CD14-positive monocyte (primary cell): ENCODE results near the gene ANKRD53. TPM values are rescaled to one million over a fixed set of nuclear protein-coding genes. Genes with fewer than 3 reads are reported as not detected.
"Not testable (repeated sequence)": the region's sequence is repeated elsewhere in the genome, so short reads cannot be mapped to it uniquely, and the experiment has no call there.

Experiments
- DNase-seq, 3 donors: peaks; one replicate each; pipeline ENCODE4 v3.0.0-alpha.2; 2011 to 2022
- H2AFZ ChIP-seq: 2 replicates; pipeline ENCODE4 v1.6.0; 2012; ENCODE audit warnings: mild to moderate bottlenecking, low read depth, low read length, inconsistent platforms; ENCODE audit not compliant: insufficient read depth, poor library complexity, severe bottlenecking
- H3K27ac ChIP-seq, 2 donors: 1 replicate in 1 of 2; 2 replicates in 1 of 2; pipeline ENCODE4 v1.5.1; 2012 to 2013; ENCODE audit warnings: low read length in 2 of 2, control low read depth in 1 of 2, inconsistent platforms in 1 of 2, low read depth in 1 of 2, mild to moderate bottlenecking in 1 of 2
- H3K27me3 ChIP-seq, 2 donors: one replicate each; pipeline versions ENCODE4 v1.6.0 to v1.6.1; 2011 to 2013; ENCODE audit warnings: low read length in 2 of 2; ENCODE audit not compliant: control insufficient read depth in 2 of 2, insufficient read depth in 2 of 2
- H3K36me3 ChIP-seq, 2 donors: replicated peaks in 1 of 2; 1 replicate in 1 of 2; 2 replicates in 1 of 2; pipeline versions ENCODE4 v1.5.1 to v1.6.1; 2012 to 2013; ENCODE audit warnings: low read length in 2 of 2, control low read depth in 1 of 2, inconsistent platforms in 1 of 2, mild to moderate bottlenecking in 1 of 2; ENCODE audit not compliant: insufficient read depth in 2 of 2, control insufficient read depth in 1 of 2
- H3K4me1 ChIP-seq, 2 donors: 1 replicate in 1 of 2; 2 replicates in 1 of 2; pipeline versions ENCODE4 v1.5.1 to v1.6.1; 2012 to 2013; ENCODE audit warnings: low read length in 2 of 2, control low read depth in 1 of 2, inconsistent platforms in 1 of 2, mild to moderate bottlenecking in 1 of 2, moderate library complexity in 1 of 2; ENCODE audit not compliant: insufficient read depth in 2 of 2, control insufficient read depth in 1 of 2
- H3K4me2 ChIP-seq: replicated peaks from 2 replicates; pipeline ENCODE3; 2012; ENCODE audit warnings: low read length, moderate library complexity, mild to moderate bottlenecking; ENCODE audit not compliant: poor library complexity, severe bottlenecking; ENCODE audit errors: extremely low read depth
- H3K4me3 ChIP-seq, 3 experiments: fragments of 200-600 bp in 1 of 3; sonication (generic) in 1 of 3; replicated peaks in 1 of 3; 1 replicate in 2 of 3; 2 replicates in 1 of 3; pipeline ENCODE4 v1.5.1; 2011 to 2013; ENCODE audit warnings: low read length in 3 of 3, mild to moderate bottlenecking in 3 of 3, control low read depth in 2 of 3, low read depth in 2 of 3, inconsistent platforms in 1 of 3, moderate library complexity in 1 of 3
- H3K79me2 ChIP-seq: 2 replicates; pipeline ENCODE4 v1.6.0; 2012; ENCODE audit warnings: mild to moderate bottlenecking, control low read depth, inconsistent platforms, low read length, moderate library complexity; ENCODE audit not compliant: insufficient read depth
- H3K9ac ChIP-seq: 2 replicates; pipeline ENCODE4 v1.6.0; 2017; ENCODE audit warnings: low read length, mild to moderate bottlenecking; ENCODE audit not compliant: insufficient read depth, poor library complexity, severe bottlenecking
- H3K9me3 ChIP-seq, 2 donors: replicated peaks in 1 of 2; 1 replicate in 1 of 2; 2 replicates in 1 of 2; pipeline versions ENCODE4 v1.5.1 to v1.6.1; 2012 to 2013; ENCODE audit warnings: low read length in 2 of 2, control low read depth in 1 of 2; ENCODE audit not compliant: control insufficient read depth in 1 of 2, insufficient read depth in 1 of 2
- H4K20me1 ChIP-seq: 2 replicates; pipeline ENCODE4 v1.6.0; 2012; ENCODE audit warnings: mild to moderate bottlenecking, low read length, control low read depth, moderate library complexity; ENCODE audit not compliant: insufficient read depth
- H3K27ac Mint-ChIP-seq, 7 donors: one replicate each; pipeline ENCODE4 v1.8.0; 2020; ENCODE audit warnings: mild to moderate bottlenecking in 7 of 7, mixed read lengths in 7 of 7, moderate library complexity in 6 of 7, inconsistent platforms in 2 of 7
- H3K27me3 Mint-ChIP-seq, 3 donors: one replicate each; pipeline ENCODE4 v1.8.0; 2021 to 2022; ENCODE audit warnings: low read depth in 3 of 3, mild to moderate bottlenecking in 3 of 3, mixed read lengths in 3 of 3, moderate library complexity in 3 of 3, inconsistent platforms in 1 of 3
- H3K36me3 Mint-ChIP-seq, 2 donors: one replicate each; pipeline ENCODE4 v1.8.0; 2020; ENCODE audit warnings: mixed read lengths in 2 of 2, inconsistent platforms in 1 of 2, mild to moderate bottlenecking in 1 of 2
- H3K4me1 Mint-ChIP-seq: one replicate; pipeline ENCODE4 v1.8.0; 2020; ENCODE audit warnings: mild to moderate bottlenecking, mixed read lengths
- H3K4me3 Mint-ChIP-seq, 2 donors: one replicate each; pipeline ENCODE4 v1.8.0; 2020; ENCODE audit warnings: mild to moderate bottlenecking in 2 of 2, mixed read lengths in 2 of 2, moderate library complexity in 1 of 2
- H3K9me3 Mint-ChIP-seq, 7 donors: one replicate each; pipeline ENCODE4 v1.8.0; 2020 to 2022; ENCODE audit warnings: mixed read lengths in 7 of 7, mild to moderate bottlenecking in 6 of 7, moderate library complexity in 6 of 7, inconsistent platforms in 2 of 7
- WGBS: methylation state at CpG from one replicate; pipeline ENCODE4 v1.1.5; 2013; ENCODE audit warnings: missing lambda C conversion rate; ENCODE audit not compliant: insufficient coverage; 5-methylcytosine and 5-hydroxymethylcytosine counted together
- intact Hi-C, 2 donors: fragments of 100-400 bp; cut with micrococcal nuclease; formaldehyde crosslinking; loops; one replicate each; pipeline versions ENCODE4 v1.15.0 to v1.15.1; 2023
- polyA plus RNA-seq, 3 donors: library from polyadenylated mRNA; depleted of rRNA in 1 of 3; unstranded in 2 of 3; stranded (reverse) in 1 of 3; fragments of 300-500 nt in 2 of 3; fragments of >200 nt in 1 of 3; fragmentation: Illumina TruSeq in 2 of 3; gene quantifications; 1 replicate in 2 of 3; 2 replicates in 1 of 3; pipeline ENCODE4 v1.2.3, GENCODE V29; 2012 to 2021
- TF ChIP-seq, protein P1 (sequence below): fragments of 200-600 bp; IDR thresholded peaks from one replicate; pipeline ENCODE4 v1.8.0; 2022; ENCODE audit warnings: antibody characterized with exemption, mild to moderate bottlenecking

ANKRD53 gene
- polyA plus RNA-seq, 3 donors, result 0.12 TPM; not detected in 2

DNA sequence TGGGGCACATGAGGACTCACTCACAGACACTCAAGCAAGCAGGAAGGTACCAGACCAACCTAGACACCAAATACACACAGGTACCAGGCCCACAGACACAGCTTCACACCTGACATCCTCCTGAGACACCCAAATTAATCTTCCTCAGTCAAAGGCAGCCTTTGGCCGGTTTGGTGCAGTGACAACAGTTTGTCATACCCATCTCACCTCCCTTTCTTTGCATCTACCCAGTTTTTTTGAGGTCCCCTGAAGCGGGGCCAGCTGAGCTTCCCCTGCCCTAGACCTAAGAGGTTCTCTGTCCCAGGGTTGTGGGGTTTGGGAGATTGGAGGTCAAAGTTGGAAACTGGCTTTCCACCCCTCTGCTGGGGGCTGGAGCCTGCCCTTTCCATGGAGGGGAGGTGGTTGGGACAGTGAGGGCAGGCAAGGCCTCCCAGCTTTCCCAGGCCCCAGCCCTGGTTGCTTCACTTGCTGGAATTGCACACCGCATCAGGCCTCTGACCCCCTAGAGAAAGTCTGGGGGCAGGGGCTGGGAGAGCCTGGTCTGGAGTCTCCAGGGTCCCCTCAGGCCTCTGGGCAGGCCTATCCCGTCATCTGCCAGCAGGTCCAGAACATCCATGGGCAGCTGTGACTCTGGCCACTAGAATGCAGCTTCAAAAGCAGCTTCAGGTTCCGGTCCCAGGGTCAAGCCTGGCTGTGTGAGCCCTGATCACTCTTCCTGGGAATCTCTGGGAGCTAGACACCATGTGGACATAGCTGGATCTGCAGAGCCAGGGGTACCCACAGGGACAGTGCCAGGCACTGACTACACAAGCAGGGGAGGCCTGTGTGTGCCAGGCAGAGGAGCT lies 28.7 kb downstream of the ANKRD53 start:
- Histone ChIP-seq H3K9ac (no peak overlapping the region), H3K27me3 (no peaks in the 10 kb centered on the region), H3K4me1 (peaks cover 0 to 6% of the 10 kb centered on the region in 2 donors), H3K4me2 (no peak overlapping the region), H3K27ac (no peak overlapping the region), H3K36me3 (no peaks in the 10 kb centered on the region), H3K9me3 (no peaks in the 10 kb centered on the region), H2AFZ (no peak overlapping the region), H4K20me1 (no peaks in the 10 kb centered on the region), H3K79me2 (no peaks in the 10 kb centered on the region), H3K4me3 (no peak overlapping the region)
- Mint-ChIP-seq H3K9me3 (peaks cover 0 to 5% (median 0%) of the 10 kb centered on the region in 7 donors), H3K4me1 (peaks cover 9% of the 10 kb centered on the region), H3K4me3 (no peak overlapping the region), H3K27me3 (peaks cover 2 to 7% (median 5%) of the 10 kb centered on the region in 3 donors), H3K27ac (no peak overlapping the region), H3K36me3 (no peaks in the 10 kb centered on the region)
- TF ChIP-seq, protein P1, sequence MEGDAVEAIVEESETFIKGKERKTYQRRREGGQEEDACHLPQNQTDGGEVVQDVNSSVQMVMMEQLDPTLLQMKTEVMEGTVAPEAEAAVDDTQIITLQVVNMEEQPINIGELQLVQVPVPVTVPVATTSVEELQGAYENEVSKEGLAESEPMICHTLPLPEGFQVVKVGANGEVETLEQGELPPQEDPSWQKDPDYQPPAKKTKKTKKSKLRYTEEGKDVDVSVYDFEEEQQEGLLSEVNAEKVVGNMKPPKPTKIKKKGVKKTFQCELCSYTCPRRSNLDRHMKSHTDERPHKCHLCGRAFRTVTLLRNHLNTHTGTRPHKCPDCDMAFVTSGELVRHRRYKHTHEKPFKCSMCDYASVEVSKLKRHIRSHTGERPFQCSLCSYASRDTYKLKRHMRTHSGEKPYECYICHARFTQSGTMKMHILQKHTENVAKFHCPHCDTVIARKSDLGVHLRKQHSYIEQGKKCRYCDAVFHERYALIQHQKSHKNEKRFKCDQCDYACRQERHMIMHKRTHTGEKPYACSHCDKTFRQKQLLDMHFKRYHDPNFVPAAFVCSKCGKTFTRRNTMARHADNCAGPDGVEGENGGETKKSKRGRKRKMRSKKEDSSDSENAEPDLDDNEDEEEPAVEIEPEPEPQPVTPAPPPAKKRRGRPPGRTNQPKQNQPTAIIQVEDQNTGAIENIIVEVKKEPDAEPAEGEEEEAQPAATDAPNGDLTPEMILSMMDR, result no peak
- intact Hi-C loops, result no loop called here
- WGBS, result 89% methylated on average over 4 of the region's 5 CpGs
- DNase-seq, result no peak

DNA sequence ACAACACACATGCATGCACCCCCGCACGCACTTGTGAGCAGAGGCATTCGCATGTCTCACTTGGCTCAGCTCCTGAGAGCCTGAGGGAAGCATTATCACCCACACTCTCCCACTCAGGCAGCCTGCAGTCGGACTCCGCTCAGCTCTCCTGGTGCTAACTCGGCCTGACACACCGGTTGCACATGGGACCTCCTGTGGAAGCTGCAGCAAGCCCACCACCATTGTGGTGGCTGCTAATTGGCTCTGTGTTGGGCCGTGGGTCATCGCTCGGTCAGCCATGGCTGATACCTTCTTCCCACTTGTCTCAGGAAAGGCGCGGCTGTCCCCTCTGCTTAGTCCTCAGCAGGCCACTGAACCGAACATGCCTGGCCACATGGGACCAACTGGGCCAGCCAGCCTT lies 29.9 kb downstream of the ANKRD53 start:
- Histone ChIP-seq H3K36me3 (no peaks in the 10 kb centered on the region), H2AFZ (no peak overlapping the region), H3K4me2 (no peak overlapping the region), H4K20me1 (no peaks in the 10 kb centered on the region), H3K4me3 (no peak overlapping the region), H3K9me3 (no peaks in the 10 kb centered on the region), H3K27ac (no peak overlapping the region), H3K79me2 (no peaks in the 10 kb centered on the region), H3K9ac (no peak overlapping the region), H3K4me1 (peaks cover 0 to 6% of the 10 kb centered on the region in 2 donors), H3K27me3 (no peaks in the 10 kb centered on the region)
- Mint-ChIP-seq H3K4me3 (no peak overlapping the region), H3K27ac (no peak overlapping the region), H3K36me3 (no peaks in the 10 kb centered on the region), H3K4me1 (peaks cover 9% of the 10 kb centered on the region), H3K9me3 (peaks cover 0 to 5% (median 0%) of the 10 kb centered on the region in 7 donors), H3K27me3 (peaks cover 2 to 7% (median 5%) of the 10 kb centered on the region in 3 donors)
- WGBS, result 98% methylated on average over 13 of the region's 13 CpGs
- intact Hi-C loops, result no loop called here
- no peak for DNase-seq
- TF ChIP-seq, protein P1, result no peak

DNA sequence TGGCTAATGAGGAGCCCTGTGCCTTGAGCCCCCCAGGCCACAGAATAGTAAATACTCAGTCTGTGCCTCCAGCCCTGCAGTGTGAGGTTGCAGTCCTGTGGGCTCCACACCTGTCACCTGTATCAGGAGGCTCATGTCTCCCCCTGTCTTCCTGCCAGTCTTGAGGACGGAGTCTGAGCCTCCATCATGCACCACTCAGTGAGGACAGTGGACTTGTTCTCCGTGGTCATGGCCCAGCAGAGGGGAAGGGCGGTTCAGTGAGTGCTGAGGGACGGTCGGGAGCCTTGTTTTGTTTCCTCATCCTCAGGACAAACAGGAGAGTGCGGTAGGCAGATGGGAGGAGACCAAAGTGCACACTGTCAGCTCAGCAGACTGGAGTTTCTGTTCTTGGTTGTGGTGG lies 33.4 kb downstream of the ANKRD53 start:
- H3K4me3 ChIP-seq, H3K36me3 Mint-ChIP-seq, H3K36me3 ChIP-seq, H3K9ac ChIP-seq, H3K79me2 ChIP-seq, H3K4me1 Mint-ChIP-seq, H4K20me1 ChIP-seq, H3K4me2 ChIP-seq, H3K27me3 Mint-ChIP-seq, H3K9me3 Mint-ChIP-seq, H2AFZ ChIP-seq, DNase-seq, intact Hi-C loops, H3K27ac ChIP-seq, H3K4me1 ChIP-seq, H3K27me3 ChIP-seq: not testable (repeated sequence)
- H3K9me3 ChIP-seq, result peaks cover 0 to 19% of the 10 kb centered on the region in 2 donors
- Mint-ChIP-seq H3K4me3 (peak overlapping the region in 1 of 2 donors; percentile 1), H3K27ac (peak overlapping the region in 1 of 7 donors; percentile 23)
- WGBS, result 11% methylated on average over 3 of the region's 6 CpGs
